ENCODE data around the gene RASAL2.
"Not testable (repeated sequence)": the region's sequence is repeated elsewhere in the genome, so short reads cannot be mapped to it uniquely, and the experiment has no call there.

RASAL2 gene

GRCh38 chr1:178354816-178355215, 260.9 kb downstream of the RASAL2 start:
- DNase-seq, result no peak

GRCh38 chr1:178356299-178356698, 262.4 kb downstream of the RASAL2 start:
- DNase-seq, result no peak

DNA sequence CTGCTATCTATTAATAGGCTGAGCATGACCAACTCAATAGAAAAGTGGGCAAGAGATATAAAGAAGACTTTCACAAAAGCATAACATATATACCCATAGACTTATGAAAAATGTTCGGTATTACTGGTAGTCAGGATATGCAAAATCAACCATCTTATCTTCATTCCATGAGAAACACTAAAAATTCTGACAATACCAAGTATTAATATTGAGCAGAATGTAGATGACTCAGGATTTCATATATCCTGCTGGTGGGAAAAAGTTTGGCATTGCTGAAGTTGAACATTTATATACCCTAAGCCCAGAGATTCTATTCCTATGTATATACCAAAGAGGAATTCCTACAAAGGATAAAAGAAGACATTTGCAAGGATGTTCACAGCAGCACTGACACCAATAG, 264.6 kb downstream of the RASAL2 start:
- DNase-seq, result no peak

- no peak for DNase-seq
Observed at GRCh38 chr1:178360421-178360820, 266.5 kb downstream of the RASAL2 start.

DNA sequence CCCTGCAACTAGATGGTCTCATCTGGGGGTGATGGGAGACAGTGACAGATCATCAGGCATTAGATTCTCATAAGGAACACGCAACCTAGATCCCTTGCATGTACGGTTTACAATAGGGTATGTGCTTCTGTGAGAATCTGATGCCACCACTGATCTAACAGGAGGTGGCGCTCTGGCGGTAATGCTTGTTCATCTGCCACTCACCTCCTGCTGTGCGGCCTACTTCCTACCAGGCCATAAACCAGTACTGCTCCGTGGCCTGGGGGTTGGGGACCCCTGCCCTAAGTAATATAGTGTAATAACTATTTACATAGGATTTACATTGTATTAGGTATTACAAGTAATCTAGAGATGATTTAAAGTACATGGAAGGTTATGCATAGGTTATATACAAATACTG, 267.9 kb downstream of the RASAL2 start:
- DNase-seq, result no peak

GRCh38 chr1:178362747-178363146, 268.8 kb downstream of the RASAL2 start:
- no peak for DNase-seq

GRCh38 chr1:178364782-178365181, 270.9 kb downstream of the RASAL2 start:
- DNase-seq, result no peak

GRCh38 chr1:178367151-178367550, 273.2 kb downstream of the RASAL2 start:
- no peak for DNase-seq

DNA sequence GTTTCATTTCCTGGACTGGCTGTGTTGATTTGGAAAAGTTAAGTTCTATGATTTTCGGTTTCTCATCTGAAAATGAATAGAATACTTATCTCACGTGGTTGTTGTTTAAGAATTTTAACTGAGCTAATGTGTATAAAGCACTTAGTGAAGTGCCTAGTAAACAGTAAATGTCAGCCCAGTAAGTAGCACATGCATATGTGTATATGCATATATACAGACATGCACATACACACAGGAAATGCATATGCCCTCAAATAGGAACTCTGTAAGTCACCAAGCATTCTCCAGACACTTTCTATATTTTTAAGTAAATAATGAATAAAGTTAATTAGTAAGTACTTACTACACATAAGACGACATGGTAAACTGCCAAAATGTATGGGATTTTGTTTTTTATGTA, 274.3 kb downstream of the RASAL2 start:
- no peak for DNase-seq

GRCh38 chr1:178371235-178371634, 277.3 kb downstream of the RASAL2 start:
- no peak for DNase-seq

DNA sequence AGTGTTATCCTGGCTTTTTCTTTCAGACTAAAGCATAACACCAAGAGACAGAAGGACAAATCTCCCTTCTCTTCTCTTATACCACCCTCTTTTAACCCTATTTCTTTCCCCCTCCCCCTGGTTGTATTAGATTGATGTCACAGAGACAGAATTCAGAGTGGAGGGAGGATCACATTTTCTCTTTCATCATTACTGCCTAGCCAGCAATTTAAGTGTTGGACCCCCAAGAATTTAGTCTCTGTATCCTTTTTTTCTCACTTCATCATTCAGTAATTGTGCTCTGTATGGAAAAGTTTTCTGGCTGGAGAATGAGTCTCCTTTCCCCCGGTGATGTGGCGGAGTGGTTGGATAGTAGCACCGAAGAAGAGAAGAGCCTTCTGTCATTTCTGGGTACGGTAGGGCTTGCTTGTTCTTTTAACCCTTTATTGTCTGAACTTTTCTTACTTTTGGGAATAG, 278.1 kb downstream of the RASAL2 start:
- no peak for DNase-seq

DNA sequence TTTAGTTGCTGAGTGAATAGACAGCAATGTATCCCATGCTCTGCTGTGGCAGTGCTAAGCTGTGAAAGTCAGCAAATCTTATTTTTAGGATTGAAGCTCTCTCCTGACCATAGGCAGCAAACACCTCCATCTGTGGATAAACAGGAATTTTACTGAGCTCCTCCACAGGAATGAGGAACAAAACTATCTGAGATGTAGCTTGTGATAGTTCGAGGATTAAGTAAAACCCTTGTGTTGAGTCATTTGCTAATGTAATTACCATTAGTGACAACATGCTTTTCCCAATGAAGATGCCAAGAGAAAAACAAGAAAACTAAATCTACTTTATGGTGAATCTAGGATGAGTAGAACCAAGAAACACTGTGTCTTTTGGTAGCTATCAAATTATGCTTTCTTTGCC, 280.1 kb downstream of the RASAL2 start:
- DNase-seq, result no peak

DNA sequence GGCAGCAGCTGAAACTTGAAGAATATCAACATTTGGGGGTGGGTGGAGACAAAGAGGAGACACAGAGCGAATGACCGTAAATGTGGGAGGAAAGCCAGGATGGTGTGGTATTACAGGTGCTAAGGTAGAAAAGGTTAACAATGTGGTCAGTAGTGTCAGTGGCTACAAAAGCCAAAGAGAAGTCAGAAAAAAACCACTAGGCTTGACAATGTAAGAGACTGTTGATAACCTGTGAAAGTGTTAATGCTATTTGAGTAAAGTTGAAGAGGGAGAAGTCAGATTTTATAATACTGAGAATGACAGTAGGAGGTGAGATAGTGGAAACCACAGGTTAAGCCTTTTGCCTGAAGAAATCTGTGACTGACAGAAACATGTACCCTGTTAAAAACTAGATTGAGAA, 282.1 kb downstream of the RASAL2 start:
- DNase-seq, result no peak

GRCh38 chr1:178379807-178380206, 285.9 kb downstream of the RASAL2 start:
- DNase-seq, result no peak

- no peak for DNase-seq
Observed at GRCh38 chr1:178382372-178382771, 288.5 kb downstream of the RASAL2 start.

- DNase-seq, result no peak
Observed at GRCh38 chr1:178385662-178386061, 291.8 kb downstream of the RASAL2 start.

DNA sequence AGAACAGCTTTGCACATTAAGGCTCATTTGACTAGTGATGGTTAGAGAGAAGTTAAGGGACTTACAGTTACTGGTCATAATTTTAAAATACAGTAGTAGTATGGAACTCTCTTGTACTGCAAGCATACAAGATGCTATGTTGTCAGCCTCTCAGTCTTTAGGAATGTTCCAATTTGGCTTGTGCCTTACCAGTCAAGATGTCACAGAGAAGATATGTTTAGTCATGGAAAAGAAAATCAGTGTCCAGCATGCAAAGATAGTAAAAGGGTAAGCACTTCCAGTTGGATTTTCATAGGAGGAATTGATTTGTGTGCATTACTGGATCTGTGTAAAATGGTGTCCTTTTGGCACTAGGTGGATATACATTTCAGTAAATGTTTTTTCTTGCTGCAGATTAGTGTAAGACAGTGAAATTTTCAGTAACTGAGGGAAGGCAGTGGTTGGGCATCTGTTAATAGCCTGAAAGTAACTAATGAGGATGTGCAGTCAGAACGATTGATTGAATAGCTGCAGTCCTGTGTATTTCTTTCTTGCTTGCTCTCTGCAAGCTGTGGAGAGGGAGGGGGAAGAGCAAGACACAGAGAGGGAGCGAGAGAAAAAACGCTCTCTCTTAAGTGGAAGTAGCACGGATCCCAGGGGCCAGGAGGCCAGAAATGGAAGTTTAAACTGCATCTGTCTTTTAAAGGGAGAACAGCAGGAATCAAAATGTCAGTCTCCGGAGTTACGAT, 294.7 kb downstream of the RASAL2 start:
- DNase-seq, result no peak

- DNase-seq, result no peak
Observed at GRCh38 chr1:178389441-178389840, 295.5 kb downstream of the RASAL2 start.

GRCh38 chr1:178390280-178390679, 296.4 kb downstream of the RASAL2 start:
- not testable (repeated sequence) for DNase-seq

GRCh38 chr1:178393370-178393769, 299.5 kb downstream of the RASAL2 start:
- no peak for DNase-seq

- DNase-seq, result no peak
Observed at GRCh38 chr1:178396789-178397188, 302.9 kb downstream of the RASAL2 start.

GRCh38 chr1:178397678-178398077, 303.8 kb downstream of the RASAL2 start:
- no peak for DNase-seq

DNA sequence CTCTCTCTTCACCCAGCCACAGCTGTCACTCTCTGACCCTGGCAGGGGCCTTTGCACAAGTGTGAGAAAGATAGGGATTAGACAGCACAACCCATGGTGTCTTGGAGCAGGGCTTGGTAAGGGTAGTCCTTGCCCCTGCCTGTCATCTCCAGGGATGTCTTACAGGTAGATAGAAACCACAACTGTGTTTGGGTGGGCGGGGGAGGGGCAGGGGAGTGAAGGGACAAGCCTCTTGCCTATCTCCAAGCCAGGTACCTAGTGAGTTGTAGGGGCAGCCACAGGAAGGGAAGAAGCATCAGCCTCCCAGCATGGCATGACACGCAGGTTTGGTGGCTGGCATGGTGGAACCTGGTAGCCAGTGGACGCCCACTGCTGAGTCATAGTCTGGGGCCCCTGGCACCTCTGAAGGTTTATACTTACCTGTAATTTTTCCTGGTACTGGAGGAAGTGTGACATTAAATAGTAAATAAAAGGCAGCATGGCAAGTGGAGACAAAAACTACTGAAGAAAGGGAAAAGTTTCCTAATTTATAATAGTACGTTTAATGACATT, 305.3 kb downstream of the RASAL2 start:
- no peak for DNase-seq

DNA sequence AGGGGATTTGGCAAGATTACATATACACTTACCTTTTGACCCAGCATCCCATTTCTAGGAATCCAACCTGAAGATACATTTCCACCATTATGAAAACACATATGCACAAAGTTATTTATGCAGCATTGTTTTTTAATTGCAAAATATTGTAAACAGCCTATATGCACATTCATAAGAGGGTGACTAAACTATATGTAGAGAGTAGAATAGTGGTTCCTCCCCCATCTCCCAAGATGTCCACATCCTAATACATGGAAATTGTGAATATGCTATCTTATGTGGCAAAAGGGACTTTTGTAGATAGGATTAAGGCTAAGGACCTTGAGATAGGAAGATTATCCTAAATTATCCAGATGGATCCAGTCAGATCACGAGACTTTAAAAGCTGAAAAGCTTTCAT, 311.2 kb downstream of the RASAL2 start:
- DNase-seq, result no peak

DNA sequence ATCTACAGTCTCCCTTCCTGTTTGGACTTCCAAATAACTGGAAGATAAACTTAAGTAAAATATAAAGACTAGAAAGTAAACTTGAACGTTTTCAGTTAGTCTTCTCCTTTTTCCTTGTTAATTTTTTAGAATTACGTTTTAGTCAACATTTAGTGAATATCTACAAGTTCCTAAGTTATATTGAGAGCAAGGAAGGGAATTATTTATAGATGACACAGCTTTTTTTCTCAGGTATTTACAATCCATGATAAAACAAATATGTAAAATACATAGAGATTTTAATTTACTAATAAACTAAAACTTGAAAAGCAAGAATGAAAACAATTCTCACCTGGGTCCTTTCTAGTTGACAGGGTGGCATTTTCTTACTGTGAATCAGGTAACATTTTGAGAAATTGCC, 313.3 kb downstream of the RASAL2 start:
- DNase-seq, result no peak

Data from activated CD8-positive, alpha-beta memory T cell treated with anti-CD3 and anti-CD28 coated beads for 24 hours (primary cell).